Measurements from ENCODE around the gene VPS26C.

VPS26C gene

DNA sequence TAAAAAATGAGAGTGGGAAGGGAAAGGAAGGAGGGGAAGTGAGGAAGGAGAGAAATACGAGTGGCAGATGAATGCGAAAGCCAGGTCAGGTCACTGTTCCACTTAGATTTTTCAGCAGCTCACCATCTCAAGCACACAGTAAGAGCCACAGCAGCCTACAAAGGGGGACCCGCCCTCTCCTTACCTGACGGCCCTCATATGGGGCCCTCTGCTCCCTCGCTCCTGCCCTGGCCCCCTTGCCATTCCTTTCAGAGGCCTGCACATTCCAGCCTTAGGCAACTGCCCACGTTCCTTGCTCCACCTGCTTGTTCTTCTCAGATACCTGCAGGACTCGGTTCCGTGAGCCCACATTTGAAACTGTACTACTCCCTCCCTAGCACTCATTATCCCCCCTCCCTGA is 22.0 kb downstream of the VPS26C start:
- H3K27ac ChIP-seq: no peak overlapping the region
- no peak for TF ChIP-seq ZFX (IDR thresholded peaks at IDR 0.05)
- TF ChIP-seq, protein P1, sequence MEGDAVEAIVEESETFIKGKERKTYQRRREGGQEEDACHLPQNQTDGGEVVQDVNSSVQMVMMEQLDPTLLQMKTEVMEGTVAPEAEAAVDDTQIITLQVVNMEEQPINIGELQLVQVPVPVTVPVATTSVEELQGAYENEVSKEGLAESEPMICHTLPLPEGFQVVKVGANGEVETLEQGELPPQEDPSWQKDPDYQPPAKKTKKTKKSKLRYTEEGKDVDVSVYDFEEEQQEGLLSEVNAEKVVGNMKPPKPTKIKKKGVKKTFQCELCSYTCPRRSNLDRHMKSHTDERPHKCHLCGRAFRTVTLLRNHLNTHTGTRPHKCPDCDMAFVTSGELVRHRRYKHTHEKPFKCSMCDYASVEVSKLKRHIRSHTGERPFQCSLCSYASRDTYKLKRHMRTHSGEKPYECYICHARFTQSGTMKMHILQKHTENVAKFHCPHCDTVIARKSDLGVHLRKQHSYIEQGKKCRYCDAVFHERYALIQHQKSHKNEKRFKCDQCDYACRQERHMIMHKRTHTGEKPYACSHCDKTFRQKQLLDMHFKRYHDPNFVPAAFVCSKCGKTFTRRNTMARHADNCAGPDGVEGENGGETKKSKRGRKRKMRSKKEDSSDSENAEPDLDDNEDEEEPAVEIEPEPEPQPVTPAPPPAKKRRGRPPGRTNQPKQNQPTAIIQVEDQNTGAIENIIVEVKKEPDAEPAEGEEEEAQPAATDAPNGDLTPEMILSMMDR (conservative IDR thresholded peaks at IDR 0.05): no peak

DNA sequence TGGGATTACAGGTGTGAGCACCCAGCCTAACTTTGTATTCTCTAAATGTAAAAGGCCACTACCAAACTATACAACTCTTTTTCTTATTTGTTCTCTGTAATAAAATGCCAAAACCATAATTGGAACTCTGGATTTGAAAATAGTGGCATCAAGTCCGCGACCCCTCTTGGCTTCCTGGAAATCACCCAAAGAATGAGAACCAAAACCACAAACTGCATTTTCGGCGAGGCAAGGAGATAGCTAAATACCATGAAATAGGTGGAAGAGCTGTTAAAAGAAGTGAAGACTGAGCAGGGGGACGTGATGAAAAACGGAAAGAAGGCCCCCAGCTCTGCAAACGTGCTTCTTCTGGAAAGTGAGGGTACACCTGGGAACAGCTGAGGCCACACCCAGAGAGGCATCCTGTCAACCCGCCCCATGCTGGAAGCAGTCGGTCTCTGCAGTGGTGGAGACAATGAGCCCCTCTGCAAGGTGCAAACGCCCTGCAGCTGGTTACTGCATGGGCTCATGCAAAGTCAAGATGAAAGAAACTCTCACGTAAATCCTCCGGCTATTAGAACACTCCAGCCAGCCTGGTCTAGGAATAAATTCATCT is 22.5 kb downstream of the VPS26C start:
- H3K27ac ChIP-seq: no peak overlapping the region
- TF ChIP-seq, protein P1 (conservative IDR thresholded peaks at IDR 0.05): no peak
- TF ChIP-seq ZFX (IDR thresholded peaks at IDR 0.05): no peak

DNA sequence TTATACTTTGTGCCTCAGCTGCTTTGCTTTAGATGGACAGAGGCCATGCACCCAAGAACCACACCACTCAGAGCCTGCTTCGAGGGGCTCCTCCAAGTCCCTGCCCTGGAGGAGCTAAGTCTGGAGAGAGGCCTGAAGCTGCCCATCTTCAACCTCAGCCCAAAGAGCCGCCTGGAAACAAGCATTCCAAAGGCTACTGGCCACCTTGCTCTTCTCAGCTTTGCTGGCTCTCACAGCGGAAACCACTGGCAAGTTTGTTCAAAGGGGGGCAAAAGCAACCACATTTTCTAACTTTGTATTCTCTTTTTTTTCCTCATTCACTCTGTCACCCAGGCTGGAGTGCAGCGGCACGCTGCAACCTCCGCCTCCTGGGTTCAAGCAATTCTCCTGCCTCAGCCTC is 23.2 kb downstream of the VPS26C start:
- H3K27ac ChIP-seq: no peak overlapping the region
- TF ChIP-seq, protein P1 (conservative IDR thresholded peaks at IDR 0.05): no peak
- no peak for TF ChIP-seq ZFX (IDR thresholded peaks at IDR 0.05)

DNA sequence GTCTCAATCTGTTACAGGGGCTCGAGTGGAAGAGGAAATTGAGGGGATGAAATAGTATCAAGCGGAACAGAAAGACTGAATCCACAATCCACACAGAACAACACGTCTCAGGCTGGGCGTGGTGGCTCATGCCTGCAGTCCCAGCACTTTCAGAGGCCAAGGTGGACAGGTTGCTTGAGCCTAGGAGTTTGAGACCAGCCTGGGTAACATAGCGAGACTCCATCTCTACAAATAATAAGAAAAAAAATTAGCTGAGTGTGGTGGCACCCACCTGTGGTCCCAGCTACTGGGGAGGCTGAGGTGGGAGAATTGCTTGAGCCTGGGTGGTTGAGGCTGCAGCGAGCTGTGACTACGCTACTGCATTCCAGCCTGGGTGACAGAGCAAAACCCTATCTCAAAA is 25.7 kb downstream of the VPS26C start:
- TF ChIP-seq, protein P1 (conservative IDR thresholded peaks at IDR 0.05): no peak
- no peak for TF ChIP-seq ZFX (IDR thresholded peaks at IDR 0.05)
- no peak overlapping the region for H3K27ac ChIP-seq

DNA sequence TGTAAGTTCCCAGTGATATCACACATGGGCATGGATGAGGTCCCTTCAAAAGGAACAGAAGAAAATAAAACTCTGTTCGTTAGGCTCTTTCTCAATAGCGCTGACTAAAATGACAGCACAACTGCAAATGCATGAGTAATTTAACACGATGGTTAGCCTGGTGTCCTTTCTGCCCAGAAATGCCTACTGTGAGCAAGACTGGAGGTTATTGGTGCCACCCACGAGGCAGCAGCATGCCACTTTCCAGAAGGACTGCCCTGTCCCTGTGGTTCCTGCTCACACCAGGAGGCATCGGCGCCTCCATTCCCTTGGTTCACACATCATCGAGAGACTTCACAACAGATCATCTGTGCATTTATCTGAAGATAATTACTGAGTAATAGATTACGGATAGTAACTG is 26.2 kb downstream of the VPS26C start:
- TF ChIP-seq ZFX (IDR thresholded peaks at IDR 0.05): no peak
- TF ChIP-seq, protein P1 (conservative IDR thresholded peaks at IDR 0.05): no peak
- H3K27ac ChIP-seq: no peak overlapping the region

DNA sequence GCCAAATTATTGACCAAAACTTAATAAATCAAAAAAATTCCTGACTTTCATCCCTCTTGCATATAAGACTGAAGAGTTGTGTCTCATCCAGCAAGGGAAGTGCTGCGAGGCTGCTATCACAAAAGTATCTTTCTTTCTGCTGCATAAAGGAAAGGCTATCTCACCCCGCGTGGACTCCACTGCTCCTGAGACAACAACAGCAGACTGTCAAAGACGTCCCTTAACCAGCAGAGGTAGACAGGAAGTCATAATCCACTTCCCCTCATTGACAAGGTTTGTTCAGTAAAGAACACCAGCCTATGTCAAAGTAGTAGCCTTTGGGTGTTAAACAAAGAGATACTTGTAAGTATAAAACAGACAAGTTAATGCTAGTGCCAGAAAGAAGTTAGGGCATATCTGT is 29.4 kb downstream of the VPS26C start:
- H3K27ac ChIP-seq: no peak overlapping the region
- TF ChIP-seq ZFX (IDR thresholded peaks at IDR 0.05): no peak
- TF ChIP-seq, protein P1 (conservative IDR thresholded peaks at IDR 0.05): no peak

DNA sequence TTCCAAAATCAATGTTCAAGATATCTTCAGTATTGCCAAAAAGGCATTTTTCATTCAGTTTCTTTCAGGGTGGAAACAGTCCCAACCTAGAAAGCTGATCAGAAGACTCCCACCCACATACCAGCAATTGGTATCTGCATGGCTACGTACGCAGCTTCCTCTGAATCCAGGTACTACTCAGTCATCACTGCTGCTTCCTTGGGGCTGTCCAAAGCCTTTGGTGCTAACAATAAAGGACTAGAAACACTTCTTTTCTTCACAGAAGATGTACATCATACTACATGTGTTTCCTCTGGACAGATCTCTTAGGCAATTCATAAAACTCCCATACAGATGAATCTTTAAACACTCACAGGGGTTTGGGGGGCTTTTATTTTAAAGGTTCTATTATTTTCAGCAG is 29.8 kb downstream of the VPS26C start:
- no peak overlapping the region for H3K27ac ChIP-seq
- TF ChIP-seq ZFX (IDR thresholded peaks at IDR 0.05): no peak
- TF ChIP-seq, protein P1 (conservative IDR thresholded peaks at IDR 0.05): no peak

Data from C4-2B (cell line).